ENCODE measurements around the gene OR56B4.
"Not testable (repeated sequence)": the region's sequence is repeated elsewhere in the genome, so short reads cannot be mapped to it uniquely, and the experiment has no call there.

OR56B4 gene

GRCh38 chr11:6129011-6129410, 21.5 kb downstream of the OR56B4 start:
- Histone ChIP-seq H3K4me3 (ENCODE audit: low read depth in 1 of 2, low read length in 1 of 2) (peak overlapping the region; percentile 13 to 45), H3K9me3 (no peaks in the 10 kb centered on the region), H3K27me3 (no peaks in the 10 kb centered on the region), H3K36me3 (no peaks in the 10 kb centered on the region), H3K4me1 (ENCODE audit: control insufficient read depth in 1 of 2, insufficient read depth in 1 of 2, low read depth in 1 of 2, low read length in 1 of 2) (peaks cover 57 to 62% of the 10 kb centered on the region in 2 experiments), H3K27ac (peak overlapping the region; percentile 82)
- no peak for TF ChIP-seq CTCF (IDR thresholded peaks at IDR 0.05)

GRCh38 chr11:6129635-6130034, 22.2 kb downstream of the OR56B4 start:
- Histone ChIP-seq H3K4me1 (ENCODE audit: control insufficient read depth in 1 of 2, insufficient read depth in 1 of 2, low read depth in 1 of 2, low read length in 1 of 2) (peaks cover 51 to 56% of the 10 kb centered on the region in 2 experiments), H3K36me3 (no peaks in the 10 kb centered on the region), H3K4me3 (ENCODE audit: low read depth in 1 of 2, low read length in 1 of 2) (peak overlapping the region; percentile 13 to 45), H3K27ac (peak overlapping the region; percentile 82), H3K27me3 (no peaks in the 10 kb centered on the region), H3K9me3 (no peaks in the 10 kb centered on the region)
- no peak for TF ChIP-seq CTCF (IDR thresholded peaks at IDR 0.05)

GRCh38 chr11:6132431-6132830, 24.9 kb downstream of the OR56B4 start:
- Histone ChIP-seq H3K27me3 (no peaks in the 10 kb centered on the region), H3K9me3 (no peaks in the 10 kb centered on the region), H3K4me1 (ENCODE audit: control insufficient read depth in 1 of 2, insufficient read depth in 1 of 2, low read depth in 1 of 2, low read length in 1 of 2) (peaks cover 37 to 42% of the 10 kb centered on the region in 2 experiments), H3K4me3 (ENCODE audit: low read depth in 1 of 2, low read length in 1 of 2) (no peak overlapping the region), H3K36me3 (no peaks in the 10 kb centered on the region), H3K27ac (no peak overlapping the region)
- TF ChIP-seq CTCF (IDR thresholded peaks at IDR 0.05) = no peak

- H3K4me3 ChIP-seq (ENCODE audit: low read depth in 1 of 2, low read length in 1 of 2); H3K27me3 ChIP-seq; H3K9me3 ChIP-seq; H3K36me3 ChIP-seq; H3K27ac ChIP-seq: not testable (repeated sequence)
- H3K4me1 ChIP-seq (ENCODE audit: control insufficient read depth in 1 of 2, insufficient read depth in 1 of 2, low read depth in 1 of 2, low read length in 1 of 2) = peaks cover 8 to 20% of the 10 kb centered on the region in 2 experiments
Observed at GRCh38 chr11:6135936-6136335, 28.5 kb downstream of the OR56B4 start.

GRCh38 chr11:6142936-6143335, 35.5 kb downstream of the OR56B4 start:
- Histone ChIP-seq H3K4me3 (ENCODE audit: low read depth in 1 of 2, low read length in 1 of 2) (no peak overlapping the region), H3K36me3 (no peaks in the 10 kb centered on the region), H3K4me1 (ENCODE audit: control insufficient read depth in 1 of 2, insufficient read depth in 1 of 2, low read depth in 1 of 2, low read length in 1 of 2) (peaks cover 30 to 35% of the 10 kb centered on the region in 2 experiments), H3K9me3 (no peaks in the 10 kb centered on the region), H3K27ac (peak overlapping the region; percentile 62), H3K27me3 (no peaks in the 10 kb centered on the region)
- TF ChIP-seq CTCF (IDR thresholded peaks at IDR 0.05) = no peak

- not testable (repeated sequence) for H3K27ac ChIP-seq; H3K9me3 ChIP-seq; H3K4me3 ChIP-seq (ENCODE audit: low read depth in 1 of 2, low read length in 1 of 2); H3K27me3 ChIP-seq; H3K36me3 ChIP-seq
- H3K4me1 ChIP-seq (ENCODE audit: control insufficient read depth in 1 of 2, insufficient read depth in 1 of 2, low read depth in 1 of 2, low read length in 1 of 2) = peaks cover 30 to 35% of the 10 kb centered on the region in 2 experiments
Observed at GRCh38 chr11:6143737-6144136, 36.3 kb downstream of the OR56B4 start.

- Histone ChIP-seq H3K4me3 (ENCODE audit: low read depth in 1 of 2, low read length in 1 of 2) (no peak overlapping the region), H3K4me1 (ENCODE audit: control insufficient read depth in 1 of 2, insufficient read depth in 1 of 2, low read depth in 1 of 2, low read length in 1 of 2) (no peaks in the 10 kb centered on the region), H3K9me3 (no peaks in the 10 kb centered on the region), H3K36me3 (no peaks in the 10 kb centered on the region), H3K27me3 (no peaks in the 10 kb centered on the region), H3K27ac (no peak overlapping the region)
- TF ChIP-seq CTCF (IDR thresholded peaks at IDR 0.05) = no peak
Observed at GRCh38 chr11:6151117-6151516, 43.6 kb downstream of the OR56B4 start.

All from neutrophil (primary cell).